ENCODE results near the gene HMGA1.
A peak's percentile ranks its signal among the peaks of the same experiment; 100 is the strongest.

HMGA1 gene

DNA sequence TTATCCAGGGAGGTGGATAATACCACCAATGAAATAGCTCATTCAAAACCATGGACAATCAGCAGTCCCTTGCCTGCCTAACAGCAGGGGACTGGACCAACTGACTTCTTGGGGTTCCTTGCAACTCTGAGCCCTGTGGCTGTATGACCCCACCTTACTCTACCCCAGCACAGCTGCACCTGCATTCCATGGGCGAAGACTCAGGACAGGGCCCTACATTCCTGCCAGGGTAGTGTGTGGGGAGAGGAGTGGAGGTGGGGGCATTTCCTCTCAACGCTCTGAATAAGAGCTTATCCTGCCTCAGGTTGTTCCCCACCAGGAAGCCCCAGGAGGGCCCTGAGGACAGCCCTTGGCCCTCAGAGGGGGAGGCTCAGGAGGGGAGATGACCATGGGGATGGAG lies 30.8 kb upstream of the HMGA1 start:
- peaks cover 20% of the 10 kb centered on the region for H3K4me1 Mint-ChIP-seq (ENCODE audit: low read depth)
- H3K4me3 Mint-ChIP-seq, result no peak overlapping the region
- peaks cover 10% of the 10 kb centered on the region for H3K9me3 Mint-ChIP-seq
- peaks cover 1% of the 10 kb centered on the region for H3K27me3 Mint-ChIP-seq
- H3K36me3 Mint-ChIP-seq (ENCODE audit: low read depth), result no peaks in the 10 kb centered on the region
- no peak overlapping the region for H3K27ac Mint-ChIP-seq
- intact Hi-C loops (cut with micrococcal nuclease), result no loop called here

DNA sequence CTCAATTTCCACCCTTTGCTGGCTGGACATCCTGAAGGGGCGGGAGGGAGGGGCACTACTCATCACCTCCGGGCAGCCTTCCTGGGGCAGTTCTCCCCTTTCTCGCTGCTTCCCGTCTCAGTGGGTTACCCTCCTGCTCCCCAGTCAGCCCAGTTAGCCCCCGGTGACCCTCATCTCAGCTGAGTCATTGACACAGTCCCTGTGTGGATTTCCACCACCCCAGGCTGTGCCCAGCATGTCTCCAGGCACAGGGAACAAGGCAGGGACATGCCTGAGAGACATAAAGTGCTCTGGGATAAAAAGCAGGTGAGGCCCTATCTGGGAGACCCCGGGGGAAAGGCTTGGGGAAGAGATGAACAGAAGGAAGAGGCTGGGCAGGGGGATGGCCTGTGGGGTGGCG lies 29.9 kb upstream of the HMGA1 start:
- Mint-ChIP-seq H3K4me3 (no peak overlapping the region), H3K4me1 (ENCODE audit: low read depth) (peaks cover 16% of the 10 kb centered on the region), H3K9me3 (peaks cover 7% of the 10 kb centered on the region), H3K36me3 (ENCODE audit: low read depth) (no peaks in the 10 kb centered on the region), H3K27ac (no peak overlapping the region), H3K27me3 (no peaks in the 10 kb centered on the region)
- intact Hi-C loops (cut with micrococcal nuclease), result no loop called here

DNA sequence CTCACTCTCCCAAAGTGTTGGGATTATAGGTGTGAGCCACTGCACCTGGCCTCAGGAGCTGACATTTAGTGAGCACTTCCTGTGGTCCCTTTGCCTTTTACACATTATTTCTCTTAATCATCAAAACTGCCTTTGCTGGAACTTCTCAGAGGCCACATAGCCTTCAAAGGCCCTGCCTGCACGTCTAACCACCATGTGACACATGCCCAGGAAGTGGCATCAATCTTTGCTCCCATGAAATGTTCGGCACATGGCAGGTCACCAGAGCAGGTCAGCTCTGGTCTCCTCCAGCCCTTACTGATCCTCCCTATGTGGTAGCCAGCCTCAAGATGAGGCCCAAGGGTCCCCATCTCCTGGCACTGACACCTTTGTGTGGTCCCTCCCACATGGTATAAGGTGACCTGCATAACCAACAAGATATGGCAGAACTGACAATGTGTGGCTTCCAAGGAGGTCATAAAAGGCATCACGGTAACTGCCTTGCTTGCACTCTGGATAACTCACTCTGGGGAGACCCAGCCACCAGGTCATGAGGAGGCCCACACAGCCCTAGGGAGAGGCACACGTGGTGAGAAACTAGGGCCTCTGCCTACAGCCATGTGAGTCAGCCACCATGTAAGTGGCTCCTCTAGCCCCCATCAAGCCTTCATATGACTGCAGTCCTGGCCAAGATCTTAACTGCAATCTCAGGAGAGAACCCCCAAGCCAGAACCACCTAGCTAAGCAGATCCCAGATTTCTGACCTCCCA lies 28.8 kb upstream of the HMGA1 start:
- no peak overlapping the region for H3K4me3 Mint-ChIP-seq
- intact Hi-C loops (cut with micrococcal nuclease), result no loop called here
- H3K36me3 Mint-ChIP-seq (ENCODE audit: low read depth), result no peaks in the 10 kb centered on the region
- no peaks in the 10 kb centered on the region for H3K9me3 Mint-ChIP-seq
- no peak overlapping the region for H3K27ac Mint-ChIP-seq
- peaks cover 3% of the 10 kb centered on the region for H3K27me3 Mint-ChIP-seq
- peaks cover 8% of the 10 kb centered on the region for H3K4me1 Mint-ChIP-seq (ENCODE audit: low read depth)

DNA sequence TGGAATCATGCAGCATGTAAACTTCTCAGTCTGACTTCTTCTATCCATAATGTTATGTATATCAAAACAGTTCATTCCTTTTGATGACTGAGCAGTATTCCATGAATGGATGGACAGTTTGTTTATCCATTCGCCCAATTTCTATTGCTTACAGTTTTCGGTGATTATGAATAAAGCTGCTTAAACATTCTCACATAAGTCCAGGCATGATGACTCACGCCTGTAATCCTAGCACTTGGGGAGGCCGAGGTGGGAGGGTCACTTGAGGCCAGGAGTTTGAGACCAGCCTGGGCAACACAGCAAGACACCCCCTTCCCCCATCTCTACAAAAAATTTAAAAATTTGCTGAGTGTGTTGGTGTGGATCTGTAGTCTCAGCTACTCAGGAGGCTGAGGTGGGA lies 22.9 kb upstream of the HMGA1 start:
- no peaks in the 10 kb centered on the region for H3K36me3 Mint-ChIP-seq (ENCODE audit: low read depth)
- no peaks in the 10 kb centered on the region for H3K4me1 Mint-ChIP-seq (ENCODE audit: low read depth)
- intact Hi-C loops (cut with micrococcal nuclease), result no loop called here
- no peak overlapping the region for H3K4me3 Mint-ChIP-seq
- no peaks in the 10 kb centered on the region for H3K9me3 Mint-ChIP-seq
- H3K27me3 Mint-ChIP-seq, result peaks cover 3% of the 10 kb centered on the region
- no peak overlapping the region for H3K27ac Mint-ChIP-seq

- Mint-ChIP-seq H3K27me3 (no peaks in the 10 kb centered on the region), H3K27ac (no peak overlapping the region), H3K36me3 (ENCODE audit: low read depth) (no peaks in the 10 kb centered on the region), H3K4me3 (no peak overlapping the region), H3K9me3 (no peaks in the 10 kb centered on the region), H3K4me1 (ENCODE audit: low read depth) (peaks cover 9% of the 10 kb centered on the region)
- intact Hi-C loops (cut with micrococcal nuclease), result no loop called here
These were observed 18.0 kb upstream of the HMGA1 start for GRCh38 chr6:34218691-34219090.

GRCh38 chr6:34223381-34223955 lies 13.2 kb upstream of the HMGA1 start:
- no peaks in the 10 kb centered on the region for H3K27me3 Mint-ChIP-seq
- H3K9me3 Mint-ChIP-seq, result no peaks in the 10 kb centered on the region
- peaks cover 39% of the 10 kb centered on the region for H3K4me1 Mint-ChIP-seq (ENCODE audit: low read depth)
- peak overlapping the region; percentile 30 for H3K4me3 Mint-ChIP-seq
- H3K36me3 Mint-ChIP-seq (ENCODE audit: low read depth), result no peaks in the 10 kb centered on the region
- intact Hi-C loops (cut with micrococcal nuclease), result no loop called here
- peak overlapping the region; percentile 67 for H3K27ac Mint-ChIP-seq

- Mint-ChIP-seq H3K27ac (peak overlapping the region; percentile 67), H3K4me3 (peak overlapping the region; percentile 56), H3K27me3 (no peaks in the 10 kb centered on the region), H3K4me1 (ENCODE audit: low read depth) (peaks cover 47% of the 10 kb centered on the region), H3K9me3 (no peaks in the 10 kb centered on the region), H3K36me3 (ENCODE audit: low read depth) (no peaks in the 10 kb centered on the region)
- intact Hi-C loops (cut with micrococcal nuclease), result no loop called here
These were observed 12.4 kb upstream of the HMGA1 start for GRCh38 chr6:34223956-34224940.

GRCh38 chr6:34225551-34225950 lies 11.1 kb upstream of the HMGA1 start:
- intact Hi-C loops (cut with micrococcal nuclease), result no loop called here
- Mint-ChIP-seq H3K9me3 (no peaks in the 10 kb centered on the region), H3K4me3 (no peak overlapping the region), H3K36me3 (ENCODE audit: low read depth) (no peaks in the 10 kb centered on the region), H3K4me1 (ENCODE audit: low read depth) (peaks cover 51% of the 10 kb centered on the region), H3K27me3 (no peaks in the 10 kb centered on the region), H3K27ac (no peak overlapping the region)

- no peak overlapping the region for H3K4me3 Mint-ChIP-seq
- peaks cover 56% of the 10 kb centered on the region for H3K4me1 Mint-ChIP-seq (ENCODE audit: low read depth)
- intact Hi-C loops (cut with micrococcal nuclease), result no loop called here
- H3K27me3 Mint-ChIP-seq, result peaks cover 1% of the 10 kb centered on the region
- H3K36me3 Mint-ChIP-seq (ENCODE audit: low read depth), result no peaks in the 10 kb centered on the region
- H3K9me3 Mint-ChIP-seq, result no peaks in the 10 kb centered on the region
- no peak overlapping the region for H3K27ac Mint-ChIP-seq
These were observed 10.6 kb upstream of the HMGA1 start for GRCh38 chr6:34226066-34226465.

GRCh38 chr6:34226731-34227586 lies 9.7 kb upstream of the HMGA1 start:
- no peak overlapping the region for H3K4me3 Mint-ChIP-seq
- H3K36me3 Mint-ChIP-seq (ENCODE audit: low read depth), result no peaks in the 10 kb centered on the region
- H3K9me3 Mint-ChIP-seq, result no peaks in the 10 kb centered on the region
- H3K27me3 Mint-ChIP-seq, result peaks cover 1% of the 10 kb centered on the region
- H3K4me1 Mint-ChIP-seq (ENCODE audit: low read depth), result peaks cover 61% of the 10 kb centered on the region
- H3K27ac Mint-ChIP-seq, result peak overlapping the region; percentile 60
- intact Hi-C loops (cut with micrococcal nuclease), result no loop called here

- no peaks in the 10 kb centered on the region for H3K36me3 Mint-ChIP-seq (ENCODE audit: low read depth)
- peak overlapping the region; percentile 60 for H3K27ac Mint-ChIP-seq
- no peak overlapping the region for H3K4me3 Mint-ChIP-seq
- peaks cover 1% of the 10 kb centered on the region for H3K27me3 Mint-ChIP-seq
- H3K4me1 Mint-ChIP-seq (ENCODE audit: low read depth), result peaks cover 63% of the 10 kb centered on the region
- no peaks in the 10 kb centered on the region for H3K9me3 Mint-ChIP-seq
- intact Hi-C loops (cut with micrococcal nuclease), result no loop called here
These were observed 8.8 kb upstream of the HMGA1 start for GRCh38 chr6:34227761-34228421.

- H3K27me3 Mint-ChIP-seq, result peaks cover 1% of the 10 kb centered on the region
- peaks cover 47% of the 10 kb centered on the region for H3K4me1 Mint-ChIP-seq (ENCODE audit: low read depth)
- H3K27ac Mint-ChIP-seq, result no peak overlapping the region
- intact Hi-C loops (cut with micrococcal nuclease), result no loop called here
- H3K4me3 Mint-ChIP-seq, result no peak overlapping the region
- no peaks in the 10 kb centered on the region for H3K36me3 Mint-ChIP-seq (ENCODE audit: low read depth)
- H3K9me3 Mint-ChIP-seq, result no peaks in the 10 kb centered on the region
These were observed 6.8 kb upstream of the HMGA1 start for GRCh38 chr6:34229877-34230276.

Data from dendritic cell treated with granulocyte-macrophage colony-stimulating factor and Interleukin-4, amounts not matched to agents 40 ng/mL and 50 ng/mL, for 4 days (primary cell).